SK-N-SH (cell line): ENCODE results near the gene PTPN14. TPM values are rescaled to one million over a fixed set of nuclear protein-coding genes. Genes with fewer than 3 reads are reported as not detected.

Source experiments
- CTCF ChIA-PET: fragments of 300-600, 350-600 bp; formaldehyde crosslinking; extraction: SDS; loops from one replicate; lab custom pipeline; 2021; lab: Yijun Ruan, JAX
- POLR2A ChIA-PET: fragments of 350-600 bp; sonication (Branson Sonifier 250); formaldehyde crosslinking; extraction: SDS; loops from one replicate; lab custom pipeline; 2020; ENCODE audit warnings: antibody characterized with exemption, inconsistent platforms; lab: Yijun Ruan, JAX
- DNase-seq: peaks from one replicate; pipeline ENCODE4 v3.0.0; 2012
- H2AFZ ChIP-seq: fragments of 200-600 bp; sonication (generic); 2 replicates; pipeline ENCODE4 v1.8.1; 2016; ENCODE audit warnings: antibody characterized with exemption, mild to moderate bottlenecking, low read depth
- H3F3A ChIP-seq: fragments of 200-600 bp; sonication (generic); replicated peaks from 2 replicates; pipeline ENCODE3; 2016; ENCODE audit warnings: antibody characterized with exemption, mild to moderate bottlenecking; ENCODE audit not compliant: insufficient read depth
- H3K27ac ChIP-seq, 2 experiments: fragments of 200-500 bp in 1 of 2; fragments of 200-600 bp in 1 of 2; sonication (Bioruptor generic) in 1 of 2; sonication (generic), shearing (Covaris generic) in 1 of 2; 2 replicates each; pipeline versions ENCODE4 v1.5.1 to v1.6.1; 2014 to 2016; ENCODE audit warnings: low read depth in 2 of 2, inconsistent platforms in 1 of 2, low read length in 1 of 2, mild to moderate bottlenecking in 1 of 2, mixed read lengths in 1 of 2
- H3K27me3 ChIP-seq: fragments of 200-600 bp; sonication (generic), shearing (Covaris generic); 2 replicates; pipeline ENCODE4 v1.6.1; 2016; ENCODE audit warnings: mixed run types; ENCODE audit not compliant: insufficient read depth
- H3K36me3 ChIP-seq, 2 experiments: fragments of 200-500 bp in 1 of 2; fragments of 200-600 bp in 1 of 2; sonication (Bioruptor generic) in 1 of 2; sonication (generic) in 1 of 2; replicated peaks in 1 of 2; 2 replicates each; pipeline versions ENCODE3 to v1.5.1; 2014 to 2016; ENCODE audit warnings: low read length in 1 of 2, mild to moderate bottlenecking in 1 of 2; ENCODE audit not compliant: insufficient read depth in 2 of 2, control insufficient read depth in 1 of 2
- H3K4me1 ChIP-seq, 2 experiments: fragments of 200-500 bp in 1 of 2; fragments of 200-600 bp in 1 of 2; sonication (Bioruptor generic) in 1 of 2; sonication (generic), shearing (Covaris generic) in 1 of 2; 2 replicates each; pipeline versions ENCODE4 v1.5.1 to v1.6.1; 2014 to 2016; ENCODE audit warnings: low read depth in 1 of 2, low read length in 1 of 2, mixed run types in 1 of 2; ENCODE audit not compliant: insufficient read depth in 2 of 2, control insufficient read depth in 1 of 2
- H3K4me2 ChIP-seq: fragments of 200-600 bp; sonication (generic), shearing (Covaris generic); 2 replicates; pipeline ENCODE4 v1.6.1; 2017; ENCODE audit warnings: mixed run types
- H3K4me3 ChIP-seq, 2 experiments: fragments of 200-500 bp in 1 of 2; fragments of 200-600 bp in 1 of 2; sonication (Bioruptor generic) in 1 of 2; sonication (generic), shearing (Covaris generic) in 1 of 2; 2 replicates each; pipeline versions ENCODE4 v1.5.1 to v1.8.1; 2014 to 2016; ENCODE audit warnings: low read depth in 2 of 2, inconsistent platforms in 1 of 2, low read length in 1 of 2, mild to moderate bottlenecking in 1 of 2, mixed read lengths in 1 of 2, moderate library complexity in 1 of 2
- H3K79me2 ChIP-seq: fragments of 200-600 bp; sonication (generic); 2 replicates; pipeline ENCODE4 v1.8.1; 2017; ENCODE audit warnings: mild to moderate bottlenecking; ENCODE audit not compliant: insufficient read depth
- H3K9ac ChIP-seq: fragments of 200-600 bp; sonication (generic); 2 replicates; pipeline ENCODE4 v1.6.1; 2017; ENCODE audit warnings: mixed run types
- H3K9me2 ChIP-seq: fragments of 200-600 bp; sonication (generic); 2 replicates; pipeline ENCODE4 v1.6.1; 2017; ENCODE audit warnings: mixed run types
- H3K9me3 ChIP-seq: fragments of 200-600 bp; sonication (generic); 2 replicates; pipeline ENCODE4 v1.6.1; 2017; ENCODE audit warnings: mixed run types, mild to moderate bottlenecking, moderate library complexity
- H4K20me1 ChIP-seq: fragments of 200-600 bp; sonication (generic); 2 replicates; pipeline ENCODE4 v1.6.1; 2017; ENCODE audit warnings: mild to moderate bottlenecking, mixed run types; ENCODE audit not compliant: insufficient read depth
- EP300 ChIP-seq, 2 experiments: IDR thresholded peaks; 2 replicates each; pipeline versions ENCODE4 v1.4.0 to v1.6.1; 2012; ENCODE audit warnings: borderline replicate concordance in 1 of 2, low read depth in 1 of 2, low read length in 1 of 2
- FOXM1 ChIP-seq: IDR thresholded peaks from 2 replicates; pipeline ENCODE4 v1.4.0; 2012; ENCODE audit warnings: low read depth, mild to moderate bottlenecking
- GABPA ChIP-seq: IDR thresholded peaks from 2 replicates; pipeline ENCODE4 v1.4.0; 2012; ENCODE audit warnings: low read depth, mild to moderate bottlenecking
- JUND ChIP-seq: IDR thresholded peaks from 2 replicates; pipeline ENCODE4 v1.4.0; 2012
- MEF2A ChIP-seq: IDR thresholded peaks from 2 replicates; pipeline ENCODE4 v1.4.0; 2012; ENCODE audit warnings: low read depth, borderline replicate concordance
- MXI1 ChIP-seq: IDR thresholded peaks from 2 replicates; pipeline ENCODE4 v1.6.1; 2012; ENCODE audit warnings: mild to moderate bottlenecking, low read depth, low read length, improper control_type of control experiment
- RAD21 ChIP-seq: IDR thresholded peaks from 2 replicates; pipeline ENCODE4 v1.6.1; 2012; ENCODE audit warnings: mild to moderate bottlenecking, low read length
- RXRA ChIP-seq: IDR thresholded peaks from 2 replicates; pipeline ENCODE4 v1.4.0; 2012; ENCODE audit warnings: low read depth, mild to moderate bottlenecking, borderline replicate concordance
- SIN3A ChIP-seq: IDR thresholded peaks from 2 replicates; pipeline ENCODE4 v1.6.1; 2012; ENCODE audit warnings: low read depth, mild to moderate bottlenecking, low read length, moderate library complexity, borderline replicate concordance
- TEAD4 ChIP-seq: IDR thresholded peaks from 2 replicates; pipeline ENCODE4 v1.4.0; 2012; ENCODE audit warnings: mild to moderate bottlenecking, borderline replicate concordance; ENCODE audit not compliant: insufficient read depth
- YY1 ChIP-seq: IDR thresholded peaks from 2 replicates; pipeline ENCODE4 v1.4.0; 2012; ENCODE audit warnings: low read depth, mild to moderate bottlenecking
- WGBS: methylation state at CpG from one replicate; pipeline ENCODE4 v1.1.6; 2017; ENCODE audit warnings: low lambda C conversion rate; 5-methylcytosine and 5-hydroxymethylcytosine counted together
- polyA plus RNA-seq, 3 experiments: library from polyadenylated mRNA; depleted of rRNA; stranded (reverse); fragments of >200 nt; gene quantifications; 2 replicates each; pipeline ENCODE4 v1.2.3, GENCODE V29; 2012
- TF ChIP-seq, protein P1 (sequence below): IDR thresholded peaks from 2 replicates; pipeline ENCODE4 v1.4.0; 2012; ENCODE audit warnings: low read depth, borderline replicate concordance
- TF ChIP-seq, protein P2 (sequence below): fragments of 150-350 bp; IDR thresholded peaks from 2 replicates; pipeline ENCODE4 v1.6.1; 2017; ENCODE audit warnings: antibody characterized with exemption, low read length, low read depth, borderline replicate concordance
- TF ChIP-seq, protein P3 (sequence below): IDR thresholded peaks from 2 replicates; pipeline ENCODE4 v1.4.0; 2012; ENCODE audit warnings: low read depth
- TF ChIP-seq, protein P4 (sequence below): fragments of 200-600 bp; sonication (generic); IDR thresholded peaks from 2 replicates; pipeline ENCODE4 v1.6.1; 2017; ENCODE audit warnings: antibody characterized with exemption, mild to moderate bottlenecking, moderate library complexity

PTPN14 gene
- polyA plus RNA-seq, 1 of the 3 experiments (the other 2 are of a cell fraction): 12.8 TPM

DNA sequence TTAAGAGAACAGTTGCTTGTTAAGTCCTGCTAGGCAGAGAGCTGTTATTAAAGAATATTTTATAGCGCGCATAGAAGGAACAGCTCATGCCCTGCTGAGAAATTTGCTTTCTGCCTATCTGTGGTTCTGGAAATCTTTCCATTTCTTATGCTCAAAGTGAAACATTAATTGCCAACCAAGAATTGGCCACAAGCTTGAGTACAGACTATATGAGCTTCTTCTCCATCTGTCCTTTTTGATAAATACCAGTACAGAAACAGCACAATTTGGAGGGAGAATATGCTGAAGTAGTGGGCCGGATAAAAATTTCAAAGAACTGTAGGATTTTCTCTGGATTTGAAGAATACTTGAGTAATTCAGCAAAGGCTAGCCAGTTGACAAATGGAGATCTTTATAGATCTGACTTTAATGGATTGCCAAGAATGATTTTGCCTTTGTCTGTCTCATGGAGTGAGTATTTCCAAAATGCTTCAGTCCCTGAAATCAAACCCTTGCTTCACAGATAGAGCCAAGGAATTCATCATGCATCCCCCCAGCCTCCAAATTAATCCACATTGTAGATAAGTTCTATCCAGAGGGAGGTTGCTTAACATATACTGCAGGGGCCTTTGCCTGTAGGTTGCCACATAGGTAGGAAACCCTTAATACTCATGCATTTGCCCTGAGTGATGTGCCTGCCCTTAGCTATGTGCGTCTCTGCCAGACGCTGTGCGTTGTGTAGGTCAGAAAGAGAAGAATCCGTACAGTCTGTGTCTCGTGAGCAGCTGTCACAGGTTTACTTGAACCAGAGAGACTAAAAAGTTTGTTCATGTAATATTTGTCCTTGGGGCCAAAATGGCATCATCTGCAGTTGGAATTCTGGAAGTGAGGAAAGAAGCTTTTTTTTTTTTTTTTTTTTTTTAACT, 226.3 kb downstream of the PTPN14 start:
- Histone ChIP-seq H3K27me3 (no peaks in the 10 kb centered on the region), H3K9me3 (no peaks in the 10 kb centered on the region), H3K9me2 (no peaks in the 10 kb centered on the region), H3K4me1 (peaks cover 0 to 7% of the 10 kb centered on the region in 2 experiments; a peak in 1 of 4 replicates), H3K27ac (no peak overlapping the region), H4K20me1 (no peaks in the 10 kb centered on the region), H2AFZ (no peak overlapping the region), H3K9ac (no peak overlapping the region), H3F3A (no peaks in the 10 kb centered on the region), H3K4me2 (no peak overlapping the region), H3K36me3 (peaks cover 0 to 23% of the 10 kb centered on the region in 2 experiments), H3K4me3 (no peak overlapping the region), H3K79me2 (no peaks in the 10 kb centered on the region)
- TF ChIP-seq EP300 (IDR thresholded peaks at IDR 0.05; ENCODE audit: borderline replicate concordance in 1 of 2, low read depth in 1 of 2, low read length in 1 of 2) (no peak), MEF2A (no peak), YY1 (no peak), SIN3A (no peak)
- TF ChIP-seq, protein P1, sequence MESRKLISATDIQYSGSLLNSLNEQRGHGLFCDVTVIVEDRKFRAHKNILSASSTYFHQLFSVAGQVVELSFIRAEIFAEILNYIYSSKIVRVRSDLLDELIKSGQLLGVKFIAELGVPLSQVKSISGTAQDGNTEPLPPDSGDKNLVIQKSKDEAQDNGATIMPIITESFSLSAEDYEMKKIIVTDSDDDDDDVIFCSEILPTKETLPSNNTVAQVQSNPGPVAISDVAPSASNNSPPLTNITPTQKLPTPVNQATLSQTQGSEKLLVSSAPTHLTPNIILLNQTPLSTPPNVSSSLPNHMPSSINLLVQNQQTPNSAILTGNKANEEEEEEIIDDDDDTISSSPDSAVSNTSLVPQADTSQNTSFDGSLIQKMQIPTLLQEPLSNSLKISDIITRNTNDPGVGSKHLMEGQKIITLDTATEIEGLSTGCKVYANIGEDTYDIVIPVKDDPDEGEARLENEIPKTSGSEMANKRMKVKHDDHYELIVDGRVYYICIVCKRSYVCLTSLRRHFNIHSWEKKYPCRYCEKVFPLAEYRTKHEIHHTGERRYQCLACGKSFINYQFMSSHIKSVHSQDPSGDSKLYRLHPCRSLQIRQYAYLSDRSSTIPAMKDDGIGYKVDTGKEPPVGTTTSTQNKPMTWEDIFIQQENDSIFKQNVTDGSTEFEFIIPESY: no peak
- TF ChIP-seq, protein P2, sequence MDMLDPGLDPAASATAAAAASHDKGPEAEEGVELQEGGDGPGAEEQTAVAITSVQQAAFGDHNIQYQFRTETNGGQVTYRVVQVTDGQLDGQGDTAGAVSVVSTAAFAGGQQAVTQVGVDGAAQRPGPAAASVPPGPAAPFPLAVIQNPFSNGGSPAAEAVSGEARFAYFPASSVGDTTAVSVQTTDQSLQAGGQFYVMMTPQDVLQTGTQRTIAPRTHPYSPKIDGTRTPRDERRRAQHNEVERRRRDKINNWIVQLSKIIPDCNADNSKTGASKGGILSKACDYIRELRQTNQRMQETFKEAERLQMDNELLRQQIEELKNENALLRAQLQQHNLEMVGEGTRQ: no peak
- ChIA-PET POLR2A (no interaction called here), CTCF (interaction anchor here (0.6 to 13.9 kb wide), 7 partner anchors 8 to 1081 kb away, joined by 3 to 393 read pairs (median 16); no protein-coding TSS in a partner anchor)
- DNase-seq: no peak
- WGBS: 89% methylated on average over 8 of the region's 8 CpGs

DNA sequence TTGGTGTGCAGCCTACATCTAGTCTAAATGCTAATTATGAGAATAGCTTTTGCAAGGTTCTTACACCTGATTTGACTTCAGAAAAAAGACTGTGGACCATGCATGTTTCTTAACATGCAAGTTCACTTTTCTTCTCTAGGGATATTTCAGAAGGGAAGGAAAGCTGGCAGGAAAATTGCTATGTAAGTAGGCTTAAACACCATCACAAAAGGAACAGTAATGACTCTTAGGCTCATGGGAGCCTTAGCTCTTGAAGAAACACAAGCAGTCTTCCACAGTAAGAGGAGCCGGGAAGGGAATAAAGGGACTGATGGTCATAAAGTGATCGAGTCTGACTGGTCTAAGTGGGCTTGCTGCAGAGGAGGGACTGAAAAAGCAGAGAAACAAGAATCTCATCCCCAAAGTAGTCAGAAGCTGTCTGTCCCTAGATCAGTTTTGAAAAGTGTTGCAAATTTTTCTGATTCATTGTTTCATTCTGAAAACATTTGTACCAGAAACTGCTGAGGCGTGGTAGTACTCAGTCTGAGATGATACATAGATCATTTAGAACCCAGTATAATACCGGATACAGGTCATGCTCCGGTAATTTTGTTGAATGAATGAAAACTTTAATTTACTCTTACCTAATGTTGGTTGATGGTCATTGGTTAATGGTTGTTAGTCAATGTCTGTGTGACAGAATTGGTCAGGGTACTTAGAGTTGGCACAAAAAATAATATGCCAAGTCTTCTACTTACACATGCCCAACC, 229.5 kb downstream of the PTPN14 start:
- Histone ChIP-seq H3K4me1 (peaks cover 0 to 4% of the 10 kb centered on the region in 2 experiments; a peak in 1 of 4 replicates), H3K27me3 (no peaks in the 10 kb centered on the region), H3K79me2 (no peaks in the 10 kb centered on the region), H3K4me2 (no peak overlapping the region), H3F3A (no peaks in the 10 kb centered on the region), H4K20me1 (no peaks in the 10 kb centered on the region), H3K9me2 (no peaks in the 10 kb centered on the region)
- WGBS: 93% methylated on average over 5 of the region's 5 CpGs
- CTCF ChIA-PET: interaction anchor here (1.7 to 6.0 kb wide), 3 partner anchors 10 to 108 kb away, joined by 8 to 52 read pairs (median 16); no protein-coding TSS in a partner anchor
- TF ChIP-seq SIN3A (no peak), GABPA (no peak), RXRA (no peak), MXI1 (no peak), JUND (no peak), RAD21 (no peak), TEAD4 (no peak), EP300 (IDR thresholded peaks at IDR 0.05; ENCODE audit: borderline replicate concordance in 1 of 2, low read depth in 1 of 2, low read length in 1 of 2) (no peak), FOXM1 (no peak), YY1 (no peak)
- TF ChIP-seq, protein P3, sequence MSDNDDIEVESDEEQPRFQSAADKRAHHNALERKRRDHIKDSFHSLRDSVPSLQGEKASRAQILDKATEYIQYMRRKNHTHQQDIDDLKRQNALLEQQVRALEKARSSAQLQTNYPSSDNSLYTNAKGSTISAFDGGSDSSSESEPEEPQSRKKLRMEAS: no peak
- TF ChIP-seq, protein P4, sequence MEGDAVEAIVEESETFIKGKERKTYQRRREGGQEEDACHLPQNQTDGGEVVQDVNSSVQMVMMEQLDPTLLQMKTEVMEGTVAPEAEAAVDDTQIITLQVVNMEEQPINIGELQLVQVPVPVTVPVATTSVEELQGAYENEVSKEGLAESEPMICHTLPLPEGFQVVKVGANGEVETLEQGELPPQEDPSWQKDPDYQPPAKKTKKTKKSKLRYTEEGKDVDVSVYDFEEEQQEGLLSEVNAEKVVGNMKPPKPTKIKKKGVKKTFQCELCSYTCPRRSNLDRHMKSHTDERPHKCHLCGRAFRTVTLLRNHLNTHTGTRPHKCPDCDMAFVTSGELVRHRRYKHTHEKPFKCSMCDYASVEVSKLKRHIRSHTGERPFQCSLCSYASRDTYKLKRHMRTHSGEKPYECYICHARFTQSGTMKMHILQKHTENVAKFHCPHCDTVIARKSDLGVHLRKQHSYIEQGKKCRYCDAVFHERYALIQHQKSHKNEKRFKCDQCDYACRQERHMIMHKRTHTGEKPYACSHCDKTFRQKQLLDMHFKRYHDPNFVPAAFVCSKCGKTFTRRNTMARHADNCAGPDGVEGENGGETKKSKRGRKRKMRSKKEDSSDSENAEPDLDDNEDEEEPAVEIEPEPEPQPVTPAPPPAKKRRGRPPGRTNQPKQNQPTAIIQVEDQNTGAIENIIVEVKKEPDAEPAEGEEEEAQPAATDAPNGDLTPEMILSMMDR: no peak
- TF ChIP-seq, all 33 proteins: peak for 0
- no peak overlapping the region for H3K9ac ChIP-seq
- no peaks in the 10 kb centered on the region for H3K9me3 ChIP-seq
- no peak for DNase-seq
- H3K4me3 ChIP-seq: no peak overlapping the region
- peaks cover 6 to 25% of the 10 kb centered on the region in 2 experiments for H3K36me3 ChIP-seq
- POLR2A ChIA-PET: no interaction called here
- H2AFZ ChIP-seq: no peak overlapping the region
- no peak overlapping the region for H3K27ac ChIP-seq
